Mucosa of descending colon (tissue), 3 donors: ENCODE data around the gene TNNT2. TPM values are rescaled to one million over a fixed set of nuclear protein-coding genes. Genes with fewer than 3 reads are reported as not detected.

Experiments used
- ATAC-seq: fragments of 200-7000 bp; cut with Tn5 transposase; one replicate; pipeline ENCODE4 v1.9.1; 2020; ENCODE audit warnings: mild to moderate bottlenecking, moderate library complexity
- DNase-seq, 3 donors: peaks; one replicate each; pipeline ENCODE4 v3.0.0-alpha.2; 2020
- H3K36me3 ChIP-seq: fragments of 200-600 bp; one replicate; pipeline ENCODE4 v1.8.0; 2021; ENCODE audit warnings: low read depth, mild to moderate bottlenecking
- H3K4me1 ChIP-seq: fragments of 200-600 bp; one replicate; pipeline ENCODE4 v1.8.0; 2021; ENCODE audit warnings: low read depth, mild to moderate bottlenecking
- H3K4me3 ChIP-seq: fragments of 200-600 bp; one replicate; pipeline ENCODE4 v1.8.0; 2021; ENCODE audit warnings: mild to moderate bottlenecking
- H3K9me3 ChIP-seq: fragments of 200-600 bp; one replicate; pipeline ENCODE4 v1.8.0; 2021; ENCODE audit warnings: mild to moderate bottlenecking
- CTCF ChIP-seq: fragments of 200-600 bp; IDR thresholded peaks from one replicate; pipeline ENCODE4 v1.8.0; 2022; ENCODE audit warnings: antibody characterized with exemption, mild to moderate bottlenecking
- intact Hi-C, 2 donors: fragments of 100-400 bp; cut with DNase I in 1 of 2; cut with micrococcal nuclease in 1 of 2; formaldehyde crosslinking; loops; one replicate each; pipeline versions ENCODE4 v1.11.0 to v1.11.1; 2022; cut with DNase I, micrococcal nuclease
- long read RNA-seq, 2 donors: library from polyadenylated mRNA; unstranded; transcript quantifications; one replicate each; pipeline ENCODE4 v2.0.0, GENCODE V29; 2019 to 2021
- total RNA-seq, 3 donors: library from RNA; stranded (reverse); fragmentation: NEBNext Ultra II Directional in 2 of 3; extraction: Animal tissue kit (Norgen Biotek cat#: 25700) in 2 of 3; gene quantifications; one replicate each; pipeline versions ENCODE4 v1.2.1 to v1.2.4, GENCODE V29; 2021 to 2023
- donor health status: DM: no; HTN: no; CAD: no; lungs with moderate emphysema.
- donor health status: DM: no; HTN: no; CAD: no.
- donor health status: DM: no; HTN: yes; CAD: no.

TNNT2 gene
- total RNA-seq: 1 to 10 TPM in 2 of 3 donors, under 1 TPM in 1; 0.28 to 4.0 (median 2.0) TPM
- long read RNA-seq, donor 1: 0 reads
- long read RNA-seq, donor 2: 0 reads

DNA sequence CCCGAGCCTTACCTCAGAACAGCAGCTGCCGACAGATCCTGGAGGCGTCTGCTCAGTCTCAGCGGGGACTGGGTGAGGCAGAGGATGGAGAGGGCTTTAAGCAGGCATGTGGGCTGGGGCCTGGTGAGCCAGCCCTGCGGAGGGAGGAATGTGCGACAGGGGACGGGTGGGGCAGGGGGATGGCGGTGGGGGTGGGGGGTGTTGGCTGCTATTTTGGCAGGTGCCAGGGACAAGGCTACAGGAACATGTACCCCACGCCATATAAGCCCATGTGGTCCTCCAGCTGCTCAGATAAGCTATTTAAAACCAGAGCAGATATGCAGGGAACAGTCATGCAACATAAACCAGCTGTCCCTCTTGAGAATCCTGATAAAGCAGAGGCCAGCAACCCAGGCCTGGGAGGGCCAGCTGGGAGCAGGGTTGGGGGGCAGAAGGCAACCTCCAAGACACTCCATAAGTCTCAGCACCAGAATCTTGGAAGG is at the start of gene TNNT2:
TNNT2 (minus strand) TSS at position 70 of the 482 bp plus-strand sequence. CDS start 4,426 bp downstream, outside the sequence.
- intact Hi-C loops: no loop called here
- ATAC-seq (no peak), DNase-seq (peak in 1 of 3 donors; percentile 32)
- H3K4me3 ChIP-seq: no peak within 1 kb of the TSS
- H3K9me3 ChIP-seq: no peaks in the 10 kb centered on the region
- H3K4me1 ChIP-seq: no peaks in the 10 kb centered on the region
- no peak for TF ChIP-seq CTCF
- no peaks in the 10 kb centered on the region for H3K36me3 ChIP-seq

GRCh38 chr1:201426479-201427310 is 49.2 kb upstream of the TNNT2 start:
- H3K4me1 ChIP-seq: no peaks in the 10 kb centered on the region
- no peak overlapping the region for H3K4me3 ChIP-seq
- intact Hi-C loops: no loop called here
- ATAC-seq (no peak), DNase-seq (no peak)
- TF ChIP-seq CTCF: no peak
- no peaks in the 10 kb centered on the region for H3K9me3 ChIP-seq
- no peaks in the 10 kb centered on the region for H3K36me3 ChIP-seq

- Histone ChIP-seq H3K4me1 (no peaks in the 10 kb centered on the region), H3K4me3 (no peak overlapping the region), H3K9me3 (no peaks in the 10 kb centered on the region), H3K36me3 (no peaks in the 10 kb centered on the region)
- TF ChIP-seq CTCF: no peak
- intact Hi-C loops: no loop called here
- DNase-seq (no peak), ATAC-seq (no peak)
These were observed 46.7 kb upstream of the TNNT2 start for GRCh38 chr1:201424146-201424545.

DNA sequence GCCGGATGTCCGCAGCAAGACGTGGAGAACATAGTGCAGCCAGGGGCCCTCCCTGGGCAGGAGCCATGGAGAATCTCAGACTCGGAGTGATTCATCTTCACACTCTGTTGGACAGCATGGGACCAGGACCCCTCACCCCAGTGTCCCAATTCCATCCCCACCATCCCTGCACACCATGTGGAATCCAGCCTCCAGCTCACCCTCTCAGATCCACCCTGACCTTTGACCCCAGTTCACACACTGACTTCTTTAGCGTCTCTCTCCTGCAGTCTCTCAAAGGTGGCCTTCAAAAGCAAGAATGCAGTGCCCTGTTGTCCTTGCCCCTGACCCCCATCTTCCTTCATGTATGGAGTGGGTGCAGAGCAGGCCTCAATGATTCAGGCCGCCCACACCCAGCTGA is 46.2 kb upstream of the TNNT2 start:
- intact Hi-C loops: no loop called here
- no peak for DNase-seq
- H3K36me3 ChIP-seq: no peaks in the 10 kb centered on the region
- no peak for ATAC-seq
- TF ChIP-seq CTCF: no peak
- no peak overlapping the region for H3K4me3 ChIP-seq
- H3K4me1 ChIP-seq: no peaks in the 10 kb centered on the region
- H3K9me3 ChIP-seq: no peaks in the 10 kb centered on the region

DNA sequence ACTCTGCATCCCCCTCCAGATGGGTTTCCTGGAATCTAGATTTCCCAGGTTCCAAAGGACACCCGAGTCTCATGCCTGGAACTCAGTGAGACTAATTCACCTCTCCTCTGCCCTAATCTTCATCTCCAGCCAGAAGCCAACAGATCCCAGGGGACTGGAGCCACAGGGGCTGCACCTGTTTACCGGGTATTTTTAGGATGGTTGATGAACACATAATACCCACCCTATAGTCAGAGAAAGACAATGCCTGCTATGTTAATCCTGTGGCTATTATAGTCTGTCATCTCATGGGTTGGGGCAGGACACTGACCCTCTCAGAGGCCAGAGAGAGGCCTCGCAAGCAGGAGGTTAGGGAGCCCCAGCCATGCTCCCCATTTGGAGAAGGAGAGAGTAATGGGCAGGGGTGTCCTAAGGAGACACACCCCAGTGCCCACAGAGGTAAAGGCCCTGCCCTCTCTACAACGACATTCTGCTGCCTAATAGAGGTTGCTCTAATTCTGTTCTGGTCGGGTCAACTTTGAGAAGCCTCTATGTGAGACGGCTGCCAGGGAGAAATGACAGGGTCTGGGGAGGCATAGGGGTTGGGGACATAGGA is 45.1 kb upstream of the TNNT2 start:
- no peak for TF ChIP-seq CTCF
- no peaks in the 10 kb centered on the region for H3K36me3 ChIP-seq
- H3K4me3 ChIP-seq: no peak overlapping the region
- ATAC-seq (no peak), DNase-seq (no peak)
- intact Hi-C loops: no loop called here
- no peaks in the 10 kb centered on the region for H3K9me3 ChIP-seq
- H3K4me1 ChIP-seq: no peaks in the 10 kb centered on the region
